Testis (tissue), 3 donors: ENCODE measurements around the gene ZDHHC7. TPM values are rescaled to one million over a fixed set of nuclear protein-coding genes. Genes with fewer than 3 reads are reported as not detected.

Experiments used
- DNase-seq: peaks from one replicate; pipeline ENCODE4 v3.0.0-alpha.2; 2019
- H3K27ac ChIP-seq, 2 donors: fragments of 200-600 bp; sonication (generic); one replicate each; pipeline ENCODE4 v1.5.1; 2019
- H3K27me3 ChIP-seq: fragments of 200-600 bp; sonication (generic); one replicate; pipeline ENCODE4 v1.5.1; 2019
- H3K36me3 ChIP-seq: fragments of 200-600 bp; sonication (generic); one replicate; pipeline ENCODE4 v1.5.1; 2017; ENCODE audit warnings: low read depth; ENCODE audit errors: missing control alignments
- H3K4me1 ChIP-seq: fragments of 200-600 bp; sonication (generic); one replicate; pipeline ENCODE4 v1.5.1; 2019
- H3K4me3 ChIP-seq, 2 donors: fragments of 200-600 bp; sonication (generic); one replicate each; pipeline ENCODE4 v1.5.1; 2017 to 2019
- H3K9me3 ChIP-seq: fragments of 200-600 bp; sonication (generic); one replicate; pipeline ENCODE4 v1.5.1; 2017
- POLR2A ChIP-seq: fragments of 450-650 bp; IDR thresholded peaks from one replicate; pipeline ENCODE4 v1.6.1; 2017; ENCODE audit warnings: antibody characterized with exemption, mild to moderate bottlenecking, moderate library complexity
- WGBS, 2 donors: methylation state at CpG; one replicate each; pipeline ENCODE4 v1.1.5; 2018; 5-methylcytosine and 5-hydroxymethylcytosine counted together
- intact Hi-C: fragments of 100-400 bp; cut with DNase I; formaldehyde crosslinking; loops from one replicate; pipeline ENCODE4 v1.15.1; 2023; ENCODE audit warnings: low total_unique reads
- polyA plus RNA-seq: library from polyadenylated mRNA; stranded (reverse); fragments of 350-450 nt; fragmentation: Illumina TruSeq; extraction: RNeasy Lipid Tissue Mini Kit (QIAGEN cat#74804); gene quantifications from one replicate; pipeline ENCODE4 v1.2.3, GENCODE V29; 2014; ENCODE audit warnings: low read depth, low replicate concordance; ENCODE audit not compliant: insufficient read depth
- total RNA-seq, 2 donors: library from RNA; depleted of rRNA; stranded (reverse); fragments of >200 nt; gene quantifications; one replicate each; pipeline ENCODE4 v1.2.3, GENCODE V29; 2016
- TF ChIP-seq, protein P1 (sequence below), 3 experiments: fragments of 450-650 bp in 2 of 3; fragments of 200-600 bp in 1 of 3; sonication (generic) in 1 of 3; IDR thresholded peaks; one replicate each; pipeline ENCODE4 v1.5.1; 2016 to 2019; ENCODE audit warnings: antibody characterized with exemption in 3 of 3, mild to moderate bottlenecking in 2 of 3, moderate library complexity in 1 of 3

ZDHHC7 gene
- total and polyA plus RNA-seq, 3 donors from 2014 or later, result 29.4 to 42.7 (median 35.0) TPM

DNA sequence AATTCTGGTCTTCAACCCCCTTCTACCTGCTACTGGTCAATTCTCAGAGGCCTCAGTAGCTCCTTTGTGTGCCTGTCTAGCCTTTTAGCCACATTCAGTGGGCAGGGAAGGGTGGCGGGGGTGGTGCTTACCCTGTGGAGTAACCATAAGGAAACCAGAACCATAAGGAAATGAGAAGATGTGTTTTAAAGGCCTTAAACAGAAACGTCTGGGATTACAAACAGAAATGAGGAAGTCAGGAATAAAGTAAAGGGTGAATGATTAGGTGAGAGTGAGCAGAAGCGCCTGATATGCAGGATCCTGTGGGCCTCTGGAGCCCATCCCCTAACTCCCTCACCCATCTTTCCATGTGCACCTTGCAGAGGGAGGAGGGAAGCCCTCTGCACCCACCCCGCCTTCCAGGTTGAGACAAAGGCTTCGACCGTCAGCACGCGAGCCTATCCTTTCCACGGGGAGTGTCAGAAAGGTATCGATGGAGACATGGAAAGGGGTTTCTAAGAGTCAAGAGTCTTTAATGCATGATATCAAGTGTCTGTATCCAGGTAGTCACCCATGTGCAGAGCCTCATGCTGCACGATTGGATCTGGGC, 36.6 kb upstream of the ZDHHC7 start:
- H3K4me1 ChIP-seq, result peaks cover 23% of the 10 kb centered on the region
- H3K27ac ChIP-seq, result peak overlapping the region in 1 of 2 donors; percentile 48
- no peaks in the 10 kb centered on the region for H3K36me3 ChIP-seq
- DNase-seq, result no peak
- H3K9me3 ChIP-seq, result no peaks in the 10 kb centered on the region
- intact Hi-C loops, result no loop called here
- no peaks in the 10 kb centered on the region for H3K27me3 ChIP-seq
- TF ChIP-seq, protein P1, sequence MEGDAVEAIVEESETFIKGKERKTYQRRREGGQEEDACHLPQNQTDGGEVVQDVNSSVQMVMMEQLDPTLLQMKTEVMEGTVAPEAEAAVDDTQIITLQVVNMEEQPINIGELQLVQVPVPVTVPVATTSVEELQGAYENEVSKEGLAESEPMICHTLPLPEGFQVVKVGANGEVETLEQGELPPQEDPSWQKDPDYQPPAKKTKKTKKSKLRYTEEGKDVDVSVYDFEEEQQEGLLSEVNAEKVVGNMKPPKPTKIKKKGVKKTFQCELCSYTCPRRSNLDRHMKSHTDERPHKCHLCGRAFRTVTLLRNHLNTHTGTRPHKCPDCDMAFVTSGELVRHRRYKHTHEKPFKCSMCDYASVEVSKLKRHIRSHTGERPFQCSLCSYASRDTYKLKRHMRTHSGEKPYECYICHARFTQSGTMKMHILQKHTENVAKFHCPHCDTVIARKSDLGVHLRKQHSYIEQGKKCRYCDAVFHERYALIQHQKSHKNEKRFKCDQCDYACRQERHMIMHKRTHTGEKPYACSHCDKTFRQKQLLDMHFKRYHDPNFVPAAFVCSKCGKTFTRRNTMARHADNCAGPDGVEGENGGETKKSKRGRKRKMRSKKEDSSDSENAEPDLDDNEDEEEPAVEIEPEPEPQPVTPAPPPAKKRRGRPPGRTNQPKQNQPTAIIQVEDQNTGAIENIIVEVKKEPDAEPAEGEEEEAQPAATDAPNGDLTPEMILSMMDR (IDR thresholded peaks at IDR 0.05), result no peak
- no peak for TF ChIP-seq POLR2A
- H3K4me3 ChIP-seq, result no peak overlapping the region
- 87 to 93% methylated on average over 11 of the region's 11 CpGs for WGBS, 2 donors

DNA sequence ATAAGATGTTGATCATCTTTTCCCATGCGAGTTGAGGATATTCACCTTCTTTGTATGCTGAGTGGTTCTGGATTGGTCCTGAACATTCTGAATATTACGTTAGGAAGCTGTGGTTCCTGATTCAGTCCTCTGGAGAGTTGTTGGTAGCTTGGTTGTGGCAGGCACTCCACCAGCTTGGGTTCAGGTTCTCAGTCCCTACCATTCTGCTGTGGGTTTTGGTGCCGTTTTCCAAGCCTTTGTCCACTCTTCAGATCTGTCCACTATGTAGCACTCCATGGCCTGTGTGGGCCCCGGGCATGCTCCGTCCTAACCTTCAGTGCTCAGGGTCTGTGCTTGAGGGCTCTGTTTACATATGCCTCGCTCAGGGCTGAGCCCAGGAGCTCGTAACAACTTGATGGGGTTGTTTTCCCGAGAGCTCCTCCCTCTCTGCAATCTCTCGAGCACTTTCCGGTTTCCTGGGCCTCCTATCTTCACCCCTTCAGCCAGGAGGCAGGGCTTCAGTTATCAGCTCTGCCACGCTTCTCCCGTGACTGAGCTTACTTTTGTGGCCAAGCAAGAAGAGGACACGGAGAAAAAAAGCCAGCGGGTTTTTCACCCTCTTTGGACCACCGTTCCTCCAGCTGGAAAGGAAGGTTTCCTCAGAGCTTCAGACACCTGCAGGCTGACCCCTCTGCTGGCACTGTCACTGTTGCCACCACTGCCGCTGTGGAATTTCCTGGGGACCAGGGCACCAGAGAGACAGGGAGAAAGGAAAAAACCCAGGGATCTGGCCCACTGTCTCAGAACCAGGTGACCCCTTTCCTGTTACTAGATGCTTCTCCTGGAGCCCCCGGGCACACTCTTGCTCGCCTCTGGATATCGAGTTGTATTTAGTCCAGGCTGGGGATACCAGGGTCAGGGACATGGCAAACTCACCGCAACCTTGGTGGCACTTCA, 35.9 kb upstream of the ZDHHC7 start:
- peaks cover 23% of the 10 kb centered on the region for H3K4me1 ChIP-seq
- no peak for TF ChIP-seq POLR2A
- TF ChIP-seq, protein P1 (IDR thresholded peaks at IDR 0.05), result no peak
- H3K27me3 ChIP-seq, result no peaks in the 10 kb centered on the region
- WGBS, 2 donors, result 63 to 76% methylated on average over 18 to 20 of the region's 20 CpGs
- peak overlapping the region; percentile 11 to 48 for H3K27ac ChIP-seq
- H3K4me3 ChIP-seq, result no peak overlapping the region
- H3K36me3 ChIP-seq, result no peaks in the 10 kb centered on the region
- H3K9me3 ChIP-seq, result no peaks in the 10 kb centered on the region
- intact Hi-C loops, result no loop called here
- peak; percentile 48 for DNase-seq

DNA sequence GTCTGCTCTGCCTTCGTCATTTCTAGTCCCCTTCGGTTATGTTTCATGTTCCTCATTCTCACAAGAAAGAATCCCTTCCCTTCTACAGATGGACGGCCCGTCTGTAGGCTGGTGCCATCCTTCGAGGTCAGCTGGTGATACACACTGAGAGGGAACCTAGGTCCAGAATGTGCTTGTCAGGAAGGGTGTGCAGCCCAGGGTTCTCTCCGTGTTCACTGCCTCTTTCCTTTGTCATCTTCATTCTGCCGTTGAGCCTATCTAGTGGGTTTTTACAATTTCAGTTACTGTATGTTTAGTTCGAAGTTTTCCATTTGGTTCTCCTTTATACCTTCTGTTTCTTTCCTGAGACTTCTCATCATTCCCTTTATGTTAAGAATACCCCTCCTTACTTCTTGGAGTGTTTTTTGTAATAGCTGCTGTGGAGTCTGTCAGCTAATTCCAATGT, 35.2 kb upstream of the ZDHHC7 start:
- WGBS, 2 donors, result 86 to 90% methylated on average over 8 of the region's 8 CpGs
- no peak overlapping the region for H3K27ac ChIP-seq

DNA sequence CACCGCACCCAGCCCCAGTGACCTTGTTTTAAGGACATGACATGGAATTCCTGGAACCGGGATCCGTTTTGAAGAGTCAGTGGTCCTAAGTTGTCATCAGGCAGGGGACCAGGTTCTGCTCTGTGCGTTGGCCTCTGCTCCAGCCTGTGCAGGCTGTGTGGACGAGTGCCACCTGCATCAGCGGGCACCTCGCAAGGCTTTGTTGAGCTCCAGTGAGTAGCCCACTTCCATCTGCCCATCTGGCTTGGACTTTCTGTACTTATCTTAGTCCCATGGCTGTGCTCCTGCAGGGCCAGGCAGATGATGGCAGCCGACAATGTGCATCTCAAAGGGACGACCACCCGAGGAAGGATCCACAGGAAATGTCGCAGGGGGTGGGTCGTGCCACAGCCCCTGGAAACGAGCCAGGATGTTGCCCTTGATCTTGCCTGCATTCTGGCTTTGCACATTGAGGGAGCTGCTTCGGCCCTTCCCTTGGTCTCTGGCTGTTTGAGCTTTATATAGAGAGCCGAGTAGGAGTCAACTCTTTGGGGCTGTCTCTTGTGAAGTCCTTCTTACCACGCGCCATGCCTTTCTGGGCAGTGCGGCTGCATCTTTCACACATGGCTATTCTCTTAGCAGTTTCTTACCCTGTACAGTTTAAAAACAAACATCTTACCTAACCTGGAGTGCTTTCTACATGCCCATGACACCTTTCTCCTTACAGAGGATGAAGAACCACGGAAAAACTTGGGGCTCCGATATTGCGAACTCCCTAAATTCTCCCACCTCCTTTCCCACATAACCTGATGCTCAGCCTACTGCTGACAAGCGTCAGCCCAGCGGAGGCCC, 34.5 kb upstream of the ZDHHC7 start:
- H3K27me3 ChIP-seq, result no peaks in the 10 kb centered on the region
- no peak for TF ChIP-seq POLR2A
- TF ChIP-seq, protein P1 (IDR thresholded peaks at IDR 0.05), result no peak
- intact Hi-C loops, result no loop called here
- no peaks in the 10 kb centered on the region for H3K9me3 ChIP-seq
- no peak overlapping the region for H3K27ac ChIP-seq
- H3K4me3 ChIP-seq, result no peak overlapping the region
- WGBS, 2 donors, result 87 to 88% methylated on average over 19 to 23 of the region's 23 CpGs
- peaks cover 14% of the 10 kb centered on the region for H3K4me1 ChIP-seq
- H3K36me3 ChIP-seq, result no peaks in the 10 kb centered on the region
- no peak for DNase-seq

More for the DNA sequence above, 35.2 kb upstream of the ZDHHC7 start:
- Histone ChIP-seq H3K9me3 (no peaks in the 10 kb centered on the region), H3K36me3 (no peaks in the 10 kb centered on the region), H3K4me1 (peaks cover 20% of the 10 kb centered on the region), H3K4me3 (no peak overlapping the region), H3K27me3 (no peaks in the 10 kb centered on the region)
- DNase-seq, result no peak
- intact Hi-C loops, result no loop called here
- no peak for TF ChIP-seq POLR2A
- TF ChIP-seq, protein P1 (IDR thresholded peaks at IDR 0.05), result no peak
